ENCODE results near the gene ATP2C2.

ATP2C2 gene

GRCh38 chr16:84476401-84476800 lies 108.1 kb downstream of the ATP2C2 start:
- Histone ChIP-seq H3K27ac (ENCODE audit: low read length) (no peak overlapping the region), H3K4me3 (ENCODE audit: low read length) (no peak overlapping the region), H3K36me3 (ENCODE audit: control insufficient read depth, low read depth, low read length) (peaks cover 3% of the 10 kb centered on the region)

GRCh38 chr16:84477661-84478060 lies 109.3 kb downstream of the ATP2C2 start:
- H3K36me3 ChIP-seq (ENCODE audit: control insufficient read depth, low read depth, low read length) = peaks cover 7% of the 10 kb centered on the region
- H3K27ac ChIP-seq (ENCODE audit: low read length) = no peak overlapping the region
- no peaks in the 10 kb centered on the region for H3K4me1 ChIP-seq (ENCODE audit: control insufficient read depth, low read depth, low read length)
- H3K9me3 ChIP-seq (ENCODE audit: control insufficient read depth, low read depth, low read length) = no peaks in the 10 kb centered on the region
- H3K4me3 ChIP-seq (ENCODE audit: low read length) = no peak overlapping the region
- H3K27me3 ChIP-seq (ENCODE audit: control insufficient read depth, insufficient read depth, low read length) = no peaks in the 10 kb centered on the region
- H3K9ac ChIP-seq (ENCODE audit: low read length) = no peak overlapping the region

More at GRCh38 chr16:84476401-84476800, 108.1 kb downstream of the ATP2C2 start:
- no peaks in the 10 kb centered on the region for H3K4me1 ChIP-seq (ENCODE audit: control insufficient read depth, low read depth, low read length)
- H3K9me3 ChIP-seq (ENCODE audit: control insufficient read depth, low read depth, low read length) = no peaks in the 10 kb centered on the region
- no peak overlapping the region for H3K9ac ChIP-seq (ENCODE audit: low read length)
- H3K27me3 ChIP-seq (ENCODE audit: control insufficient read depth, insufficient read depth, low read length) = no peaks in the 10 kb centered on the region

- Histone ChIP-seq H3K36me3 (ENCODE audit: control insufficient read depth, low read depth, low read length) (peaks cover 11% of the 10 kb centered on the region), H3K9me3 (ENCODE audit: control insufficient read depth, low read depth, low read length) (no peaks in the 10 kb centered on the region), H3K27ac (ENCODE audit: low read length) (no peak overlapping the region), H3K4me1 (ENCODE audit: control insufficient read depth, low read depth, low read length) (no peaks in the 10 kb centered on the region), H3K4me3 (ENCODE audit: low read length) (no peak overlapping the region), H3K9ac (ENCODE audit: low read length) (no peak overlapping the region), H3K27me3 (ENCODE audit: control insufficient read depth, insufficient read depth, low read length) (no peaks in the 10 kb centered on the region)
Measured at GRCh38 chr16:84478172-84478947, 110.0 kb downstream of the ATP2C2 start.

- Histone ChIP-seq H3K9me3 (ENCODE audit: control insufficient read depth, low read depth, low read length) (no peaks in the 10 kb centered on the region), H3K4me3 (ENCODE audit: low read length) (no peak overlapping the region), H3K4me1 (ENCODE audit: control insufficient read depth, low read depth, low read length) (no peaks in the 10 kb centered on the region), H3K27me3 (ENCODE audit: control insufficient read depth, insufficient read depth, low read length) (no peaks in the 10 kb centered on the region), H3K36me3 (ENCODE audit: control insufficient read depth, low read depth, low read length) (peaks cover 11% of the 10 kb centered on the region), H3K9ac (ENCODE audit: low read length) (no peak overlapping the region), H3K27ac (ENCODE audit: low read length) (no peak overlapping the region)
Measured at GRCh38 chr16:84479716-84480450, 111.5 kb downstream of the ATP2C2 start.

GRCh38 chr16:84481051-84481735 lies 112.9 kb downstream of the ATP2C2 start:
- H3K4me3 ChIP-seq (ENCODE audit: low read length) = no peak overlapping the region
- no peaks in the 10 kb centered on the region for H3K4me1 ChIP-seq (ENCODE audit: control insufficient read depth, low read depth, low read length)
- H3K36me3 ChIP-seq (ENCODE audit: control insufficient read depth, low read depth, low read length) = peaks cover 11% of the 10 kb centered on the region
- no peaks in the 10 kb centered on the region for H3K9me3 ChIP-seq (ENCODE audit: control insufficient read depth, low read depth, low read length)
- H3K27ac ChIP-seq (ENCODE audit: low read length) = no peak overlapping the region
- H3K9ac ChIP-seq (ENCODE audit: low read length) = no peak overlapping the region
- H3K27me3 ChIP-seq (ENCODE audit: control insufficient read depth, insufficient read depth, low read length) = no peaks in the 10 kb centered on the region

- Histone ChIP-seq H3K27ac (ENCODE audit: low read length) (no peak overlapping the region), H3K27me3 (ENCODE audit: control insufficient read depth, insufficient read depth, low read length) (no peaks in the 10 kb centered on the region), H3K9ac (ENCODE audit: low read length) (no peak overlapping the region), H3K4me1 (ENCODE audit: control insufficient read depth, low read depth, low read length) (no peaks in the 10 kb centered on the region), H3K4me3 (ENCODE audit: low read length) (no peak overlapping the region), H3K9me3 (ENCODE audit: control insufficient read depth, low read depth, low read length) (no peaks in the 10 kb centered on the region), H3K36me3 (ENCODE audit: control insufficient read depth, low read depth, low read length) (peaks cover 11% of the 10 kb centered on the region)
Measured at GRCh38 chr16:84482001-84482891, 113.9 kb downstream of the ATP2C2 start.

- Histone ChIP-seq H3K9ac (ENCODE audit: low read length) (no peak overlapping the region), H3K27me3 (ENCODE audit: control insufficient read depth, insufficient read depth, low read length) (no peaks in the 10 kb centered on the region), H3K27ac (ENCODE audit: low read length) (no peak overlapping the region), H3K9me3 (ENCODE audit: control insufficient read depth, low read depth, low read length) (no peaks in the 10 kb centered on the region), H3K4me3 (ENCODE audit: low read length) (no peak overlapping the region), H3K36me3 (ENCODE audit: control insufficient read depth, low read depth, low read length) (peaks cover 11% of the 10 kb centered on the region), H3K4me1 (ENCODE audit: control insufficient read depth, low read depth, low read length) (no peaks in the 10 kb centered on the region)
Measured at GRCh38 chr16:84482951-84483881, 114.9 kb downstream of the ATP2C2 start.

- Histone ChIP-seq H3K4me1 (ENCODE audit: control insufficient read depth, low read depth, low read length) (no peaks in the 10 kb centered on the region), H3K27me3 (ENCODE audit: control insufficient read depth, insufficient read depth, low read length) (no peaks in the 10 kb centered on the region), H3K9me3 (ENCODE audit: control insufficient read depth, low read depth, low read length) (no peaks in the 10 kb centered on the region), H3K27ac (ENCODE audit: low read length) (no peak overlapping the region), H3K36me3 (ENCODE audit: control insufficient read depth, low read depth, low read length) (peaks cover 11% of the 10 kb centered on the region), H3K4me3 (ENCODE audit: low read length) (no peak overlapping the region), H3K9ac (ENCODE audit: low read length) (no peak overlapping the region)
Measured at GRCh38 chr16:84483882-84484565, 115.7 kb downstream of the ATP2C2 start.

- no peaks in the 10 kb centered on the region for H3K27me3 ChIP-seq (ENCODE audit: control insufficient read depth, insufficient read depth, low read length)
- H3K9ac ChIP-seq (ENCODE audit: low read length) = no peak overlapping the region
- no peak overlapping the region for H3K27ac ChIP-seq (ENCODE audit: low read length)
- no peaks in the 10 kb centered on the region for H3K9me3 ChIP-seq (ENCODE audit: control insufficient read depth, low read depth, low read length)
- H3K4me1 ChIP-seq (ENCODE audit: control insufficient read depth, low read depth, low read length) = no peaks in the 10 kb centered on the region
- no peak overlapping the region for H3K4me3 ChIP-seq (ENCODE audit: low read length)
- H3K36me3 ChIP-seq (ENCODE audit: control insufficient read depth, low read depth, low read length) = peaks cover 11% of the 10 kb centered on the region
Measured at GRCh38 chr16:84484579-84485254, 116.4 kb downstream of the ATP2C2 start.

All from iPS-18a (cell line).